Trophoblast cell (in vitro differentiated cells and primary cell): Measurements from ENCODE around the gene DDX42. TPM values are rescaled to one million over a fixed set of nuclear protein-coding genes. Genes with fewer than 3 reads are reported as not detected.

Experiments
- DNase-seq, 2 donors: peaks; one replicate each; pipeline ENCODE4 v3.0.0-alpha.2; 2016
- H2AFZ ChIP-seq: 2 replicates; pipeline ENCODE4 v1.6.1; 2013; ENCODE audit warnings: low read length, moderate library complexity, mild to moderate bottlenecking; ENCODE audit not compliant: insufficient read depth, poor library complexity
- H2AK5ac ChIP-seq: 2 replicates; pipeline ENCODE4 v1.6.1; 2013; ENCODE audit warnings: mild to moderate bottlenecking, low read length
- H2BK120ac ChIP-seq: 2 replicates; pipeline ENCODE4 v1.6.1; 2013; ENCODE audit warnings: low read length, mild to moderate bottlenecking, moderate library complexity; ENCODE audit not compliant: insufficient read depth, poor library complexity
- H2BK12ac ChIP-seq: 2 replicates; pipeline ENCODE4 v1.6.1; 2013; ENCODE audit warnings: mild to moderate bottlenecking, low read length, moderate library complexity
- H2BK5ac ChIP-seq: 2 replicates; pipeline ENCODE4 v1.6.1; 2013; ENCODE audit warnings: low read length, low read depth, moderate library complexity, mild to moderate bottlenecking; ENCODE audit not compliant: poor library complexity
- H3K14ac ChIP-seq: 2 replicates; pipeline ENCODE4 v1.6.1; 2013; ENCODE audit warnings: mild to moderate bottlenecking, low read length
- H3K18ac ChIP-seq: 2 replicates; pipeline ENCODE4 v1.6.1; 2013; ENCODE audit warnings: mild to moderate bottlenecking, low read length
- H3K23ac ChIP-seq: 2 replicates; pipeline ENCODE4 v1.6.1; 2013; ENCODE audit warnings: low read length
- H3K27ac ChIP-seq: 2 replicates; pipeline ENCODE4 v1.5.1; 2013; ENCODE audit warnings: low read depth, mild to moderate bottlenecking, inconsistent platforms, low read length, moderate library complexity
- H3K27me3 ChIP-seq: 2 replicates; pipeline ENCODE4 v1.6.1; 2013; ENCODE audit warnings: inconsistent platforms, mild to moderate bottlenecking, low read length, moderate library complexity; ENCODE audit not compliant: insufficient read depth
- H3K36me3 ChIP-seq, 2 experiments: 1 replicate in 1 of 2; 2 replicates in 1 of 2; pipeline ENCODE4 v1.6.1; 2013; ENCODE audit warnings: low read length in 2 of 2, mild to moderate bottlenecking in 2 of 2, moderate library complexity in 1 of 2; ENCODE audit not compliant: insufficient read depth in 2 of 2, control insufficient read depth in 1 of 2
- H3K4ac ChIP-seq: 2 replicates; pipeline ENCODE4 v1.6.1; 2013; ENCODE audit warnings: low read depth, mild to moderate bottlenecking, low read length, moderate library complexity
- H3K4me1 ChIP-seq, 2 experiments: 1 replicate in 1 of 2; 2 replicates in 1 of 2; pipeline ENCODE4 v1.6.1; 2013; ENCODE audit warnings: low read length in 2 of 2, mild to moderate bottlenecking in 2 of 2, moderate library complexity in 1 of 2; ENCODE audit not compliant: insufficient read depth in 2 of 2, control insufficient read depth in 1 of 2
- H3K4me2 ChIP-seq: 2 replicates; pipeline ENCODE4 v1.6.1; 2013; ENCODE audit warnings: inconsistent platforms, mild to moderate bottlenecking, low read length, moderate library complexity
- H3K4me3 ChIP-seq: 2 replicates; pipeline ENCODE4 v1.5.1; 2013; ENCODE audit warnings: mild to moderate bottlenecking, low read depth, low read length, inconsistent platforms
- H3K79me1 ChIP-seq: one replicate; pipeline ENCODE4 v1.6.1; 2013; ENCODE audit warnings: low read length
- H3K79me2 ChIP-seq: 2 replicates; pipeline ENCODE4 v1.6.1; 2013; ENCODE audit warnings: low read length, mild to moderate bottlenecking; ENCODE audit not compliant: control insufficient read depth, insufficient read depth, poor library complexity
- H3K9ac ChIP-seq: 2 replicates; pipeline ENCODE4 v1.6.1; 2013; ENCODE audit warnings: mild to moderate bottlenecking, low read length
- H3K9me3 ChIP-seq: 2 replicates; pipeline ENCODE4 v1.6.1; 2013; ENCODE audit warnings: low read depth, mild to moderate bottlenecking, control low read depth, inconsistent platforms, low read length; ENCODE audit not compliant: insufficient read depth
- H4K12ac ChIP-seq: 2 replicates; pipeline ENCODE4 v1.6.1; 2013; ENCODE audit warnings: low read depth, mild to moderate bottlenecking, low read length, moderate library complexity
- H4K8ac ChIP-seq: 2 replicates; pipeline ENCODE4 v1.6.1; 2013; ENCODE audit warnings: low read depth, mild to moderate bottlenecking, low read length, moderate library complexity
- H4K91ac ChIP-seq: one replicate; pipeline ENCODE4 v1.6.1; 2013; ENCODE audit warnings: low read depth, mild to moderate bottlenecking, low read length, moderate library complexity
- WGBS: extraction: QIAGEN DNeasy Blood & Tissue Kit; methylation state at CpG from one replicate; pipeline ENCODE4 v1.1.7; 2013; ENCODE audit warnings: missing lambda C conversion rate; ENCODE audit not compliant: insufficient read length, insufficient coverage; ENCODE audit errors: extremely low coverage; 5-methylcytosine and 5-hydroxymethylcytosine counted together
- polyA plus RNA-seq: library from polyadenylated mRNA; stranded (reverse); fragments of 200-250 nt; gene quantifications from 2 replicates; pipeline ENCODE4 v1.2.3, GENCODE V29; 2013

DDX42 gene
- polyA plus RNA-seq, result 54.6 and 57.5 TPM in 2 replicates

- H3K14ac ChIP-seq, result peak within 1 kb of the TSS; percentile 88
- peak within 1 kb of the TSS; percentile 45 for H2AK5ac ChIP-seq
- H4K91ac ChIP-seq, result peak within 1 kb of the TSS; percentile 87
- H4K8ac ChIP-seq, result peak within 1 kb of the TSS; percentile 83
- no peak within 1 kb of the TSS for H2BK12ac ChIP-seq
- H3K27ac ChIP-seq, result peak within 1 kb of the TSS; percentile 95
- no peaks in the 10 kb centered on the region for H3K27me3 ChIP-seq
- H3K4me2 ChIP-seq, result peak within 1 kb of the TSS; percentile 96
- peaks cover 12% of the 10 kb centered on the region for H3K79me1 ChIP-seq
- peak within 1 kb of the TSS; percentile 89 for H3K9ac ChIP-seq
- no peak within 1 kb of the TSS for H3K23ac ChIP-seq
- peak within 1 kb of the TSS; percentile 94 for H3K18ac ChIP-seq
- no peaks in the 10 kb centered on the region for H3K9me3 ChIP-seq
- H3K4ac ChIP-seq, result peak within 1 kb of the TSS; percentile 83
- no CpG with 5 or more reads among the region's 67 CpGs for WGBS
- peak within 1 kb of the TSS; percentile 96 for H3K4me3 ChIP-seq
- H2BK120ac ChIP-seq, result peak within 1 kb of the TSS; percentile 65
- H3K79me2 ChIP-seq, result peaks cover 30% of the 10 kb centered on the region
- peak within 1 kb of the TSS; percentile 78 for H2BK5ac ChIP-seq
- peak within 1 kb of the TSS; percentile 84 for H2AFZ ChIP-seq
- H3K36me3 ChIP-seq, result peaks cover 9 to 14% of the 10 kb centered on the region in 2 experiments
- DNase-seq, result peak; percentile 33 to 40
- peak within 1 kb of the TSS; percentile 93 for H4K12ac ChIP-seq
- H3K4me1 ChIP-seq, result peaks cover 2 to 4% of the 10 kb centered on the region in 2 experiments
Observed at GRCh38 chr17:63774141-63774968, at the start of gene DDX42. Gene DDX42 (plus strand): TSS chr17:63774170. CDS start chr17:63787050, 12,880 bp downstream.

DNA sequence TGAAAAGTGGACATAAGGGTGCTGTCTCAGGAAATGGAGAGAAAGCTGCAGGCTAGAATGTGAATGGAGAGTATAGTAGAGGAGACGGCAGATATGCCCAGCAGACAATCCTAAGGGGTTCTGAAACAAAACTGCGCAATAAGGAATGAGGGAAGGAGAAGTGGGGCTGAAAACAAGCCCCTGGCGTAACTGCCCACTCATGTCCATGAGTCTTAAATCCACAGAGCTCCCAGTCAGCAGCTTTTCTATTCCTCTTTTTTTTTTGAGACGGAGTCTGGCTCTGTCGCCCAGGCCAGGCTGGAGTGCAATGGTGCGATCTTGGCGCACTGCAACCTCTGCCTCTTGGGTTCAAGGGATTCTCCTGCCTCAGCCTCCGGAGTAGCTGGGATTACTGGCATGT lies 38.3 kb upstream of the DDX42 start:
- Histone ChIP-seq H3K4me2 (no peak overlapping the region), H2AK5ac (no peak overlapping the region)
- no CpG with 5 or more reads among the region's 8 CpGs for WGBS

DNA sequence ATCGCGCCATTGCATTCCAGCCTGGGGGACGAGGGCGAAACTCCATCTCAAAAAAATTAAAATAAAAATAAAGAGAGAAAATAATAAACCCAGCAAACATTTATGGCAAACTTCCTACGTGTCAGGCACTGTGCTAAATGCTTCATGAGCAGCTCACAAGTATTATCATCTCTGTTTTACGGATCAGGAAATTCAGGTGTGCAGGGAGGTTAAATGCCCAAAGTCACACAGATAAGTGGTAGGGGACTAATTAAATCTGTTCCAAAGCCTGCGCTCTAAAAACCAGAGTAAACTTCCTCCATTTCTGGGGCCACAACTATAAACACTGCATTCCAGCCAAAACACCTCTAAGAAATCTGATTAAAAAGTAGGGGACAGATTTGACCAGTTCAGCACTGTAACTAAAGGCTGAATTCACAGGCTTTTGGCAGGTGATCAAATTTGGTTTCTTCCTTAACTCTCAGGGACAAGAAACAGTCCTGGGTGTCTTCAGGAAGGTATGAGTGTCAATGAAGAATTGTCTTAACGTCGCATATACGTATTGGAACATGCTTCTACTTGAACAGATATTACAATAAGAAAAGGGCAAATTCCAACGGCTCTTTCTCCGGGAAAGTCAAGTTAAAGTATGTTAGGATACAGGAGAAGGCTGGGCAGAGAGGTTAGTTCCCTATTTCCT lies 33.4 kb upstream of the DDX42 start:
- Histone ChIP-seq H2BK120ac (no peak overlapping the region), H2BK5ac (no peak overlapping the region), H3K4me2 (peak overlapping the region; percentile 71), H2BK12ac (no peak overlapping the region), H2AFZ (no peak overlapping the region), H3K4me1 (peaks cover 2 to 5% of the 10 kb centered on the region in 2 experiments), H3K27ac (peak overlapping the region; percentile 92), H3K9ac (peak overlapping the region; percentile 77), H3K79me1 (peaks cover 8% of the 10 kb centered on the region), H3K79me2 (peaks cover 5% of the 10 kb centered on the region), H2AK5ac (peak overlapping the region; percentile 69), H3K27me3 (no peaks in the 10 kb centered on the region), H3K36me3 (peaks cover 2 to 3% of the 10 kb centered on the region in 2 experiments), H3K18ac (no peak overlapping the region), H3K9me3 (no peaks in the 10 kb centered on the region), H4K91ac (no peak overlapping the region), H3K4ac (no peak overlapping the region), H3K4me3 (peak overlapping the region; percentile 87), H3K14ac (peak overlapping the region; percentile 68), H4K12ac (peak overlapping the region; percentile 44), H4K8ac (no peak overlapping the region), H3K23ac (no peak overlapping the region)
- DNase-seq, result peak in 1 of 2 donors; percentile 15
- no CpG with 5 or more reads among the region's 12 CpGs for WGBS

More for the DNA sequence above, 38.3 kb upstream of the DDX42 start:
- Histone ChIP-seq H3K27ac (no peak overlapping the region), H3K14ac (no peak overlapping the region), H3K18ac (no peak overlapping the region), H4K91ac (no peak overlapping the region), H3K4me3 (no peak overlapping the region), H3K27me3 (no peaks in the 10 kb centered on the region), H4K12ac (no peak overlapping the region), H3K23ac (no peak overlapping the region), H3K4me1 (peaks cover 2 to 3% of the 10 kb centered on the region in 2 experiments), H2BK120ac (no peak overlapping the region), H4K8ac (no peak overlapping the region), H3K79me1 (no peaks in the 10 kb centered on the region), H3K4ac (no peak overlapping the region), H2BK12ac (no peak overlapping the region), H3K36me3 (peaks cover 0 to 2% of the 10 kb centered on the region in 2 experiments), H3K9ac (no peak overlapping the region), H2AFZ (no peak overlapping the region), H3K9me3 (no peaks in the 10 kb centered on the region), H3K79me2 (no peaks in the 10 kb centered on the region), H2BK5ac (no peak overlapping the region)
- DNase-seq, result no peak

- H3K18ac ChIP-seq, result peak overlapping the region; percentile 21
- no peak overlapping the region for H2BK12ac ChIP-seq
- H3K79me1 ChIP-seq, result peaks cover 8% of the 10 kb centered on the region
- peak overlapping the region; percentile 86 for H4K8ac ChIP-seq
- H3K27ac ChIP-seq, result peak overlapping the region; percentile 92
- H3K4me3 ChIP-seq, result peak overlapping the region; percentile 87
- peak overlapping the region; percentile 68 for H2AFZ ChIP-seq
- H3K9ac ChIP-seq, result peak overlapping the region; percentile 77
- H4K91ac ChIP-seq, result peak overlapping the region; percentile 90
- peak overlapping the region; percentile 81 for H2BK5ac ChIP-seq
- peaks cover 5% of the 10 kb centered on the region for H3K79me2 ChIP-seq
- H3K9me3 ChIP-seq, result no peaks in the 10 kb centered on the region
- H3K14ac ChIP-seq, result peak overlapping the region; percentile 68
- H2AK5ac ChIP-seq, result no peak overlapping the region
- peak overlapping the region; percentile 83 for H2BK120ac ChIP-seq
- no peaks in the 10 kb centered on the region for H3K27me3 ChIP-seq
- H4K12ac ChIP-seq, result peak overlapping the region; percentile 86
- DNase-seq, result peak in 1 of 2 donors; percentile 38
- H3K4ac ChIP-seq, result peak overlapping the region; percentile 60
- H3K4me2 ChIP-seq, result peak overlapping the region; percentile 71
- peaks cover 2 to 5% of the 10 kb centered on the region in 2 experiments for H3K4me1 ChIP-seq
- no peak overlapping the region for H3K23ac ChIP-seq
- H3K36me3 ChIP-seq, result peaks cover 2 to 5% of the 10 kb centered on the region in 2 experiments
- no CpG with 5 or more reads among the region's 14 CpGs for WGBS
Observed at GRCh38 chr17:63741143-63741407, 32.9 kb upstream of the DDX42 start.
